Kidney (tissue), 14 donors: ENCODE data around the gene CHAF1A. TPM values are rescaled to one million over a fixed set of nuclear protein-coding genes. Genes with fewer than 3 reads are reported as not detected.

Experiments used
- DNase-seq, 5 donors: peaks; one replicate each; pipeline ENCODE4 v3.0.0-alpha.2; 2013 to 2020
- FAIRE-seq: peaks from 2 replicates; lab custom pipeline; 2012; peaks lifted over from hg19 to GRCh38; lab: Jason Lieb, UNC
- H3K27ac ChIP-seq, 2 donors: one replicate each; pipeline ENCODE4 v1.7.0; 2013; ENCODE audit warnings: low read depth in 2 of 2, low read length in 2 of 2, inconsistent platforms in 1 of 2
- H3K27me3 ChIP-seq: one replicate; pipeline ENCODE4 v1.7.1; 2013; ENCODE audit warnings: low read length, inconsistent platforms; ENCODE audit not compliant: control insufficient read depth, insufficient read depth
- H3K36me3 ChIP-seq, 3 donors: one replicate each; pipeline versions ENCODE4 v1.7.0 to v1.7.1; 2013; ENCODE audit warnings: low read length in 3 of 3, control low read depth in 1 of 3, inconsistent platforms in 1 of 3; ENCODE audit not compliant: insufficient read depth in 3 of 3, control insufficient read depth in 2 of 3
- H3K4me1 ChIP-seq, 3 donors: one replicate each; pipeline versions ENCODE4 v1.7.0 to v1.7.1; 2013; ENCODE audit warnings: low read length in 3 of 3, inconsistent platforms in 1 of 3, low read depth in 1 of 3; ENCODE audit not compliant: control insufficient read depth in 2 of 3, insufficient read depth in 2 of 3
- H3K4me3 ChIP-seq, 3 donors: one replicate each; pipeline versions ENCODE4 v1.7.0 to v1.8.1; 2013; ENCODE audit warnings: low read length in 3 of 3, control low read depth in 1 of 3, inconsistent platforms in 1 of 3
- H3K9ac ChIP-seq, 3 donors: one replicate each; pipeline versions ENCODE4 v1.7.0 to v1.7.1; 2013; ENCODE audit warnings: low read length in 3 of 3, control low read depth in 1 of 3, inconsistent platforms in 1 of 3
- H3K9me3 ChIP-seq, 3 donors: one replicate each; pipeline versions ENCODE4 v1.7.0 to v1.7.1; 2013; ENCODE audit warnings: low read length in 3 of 3, control low read depth in 1 of 3, inconsistent platforms in 1 of 3; ENCODE audit not compliant: control insufficient read depth in 2 of 3, insufficient read depth in 1 of 3
- CTCF ChIP-seq: IDR thresholded peaks from 3 replicates; pipeline ENCODE4 v1.5.1; 2012; ENCODE audit warnings: mild to moderate bottlenecking, moderate library complexity, borderline replicate concordance; ENCODE audit not compliant: insufficient read depth; ENCODE audit errors: extremely low read depth
- intact Hi-C: fragments of 100-400 bp; cut with DNase I; formaldehyde crosslinking; loops from one replicate; pipeline ENCODE4 v1.11.1; 2022
- polyA plus RNA-seq: library from polyadenylated mRNA; stranded (reverse); fragments of 350-450 nt; fragmentation: Illumina TruSeq; extraction: RNeasy Lipid Tissue Mini Kit (QIAGEN cat#74804); gene quantifications from one replicate; pipeline ENCODE4 v1.2.3, GENCODE V29; 2014; ENCODE audit warnings: low read depth, low replicate concordance; ENCODE audit not compliant: insufficient read depth
- total RNA-seq: library from RNA; stranded (reverse); fragmentation: NEBNext Ultra II Directional; extraction: Animal tissue kit (Norgen Biotek cat#: 25700); gene quantifications from one replicate; pipeline ENCODE4 v1.2.1, GENCODE V29; 2021
- donor health status: control.
- donor health status: control.
- donor health status: control.
- donor health status: control.
- donor health status: control.
- donor health status: DM: yes; HTN: yes; CAD: no.
- donor health status: Normal renal cell carcinoma (clear cell type).

Gene CHAF1A
- total and polyA plus RNA-seq, 2 donors from 2014 or later = 2.7 to 10.0 TPM

- no peak for FAIRE-seq
- intact Hi-C loops = no loop called here
Measured at GRCh38 chr19:4432918-4433506, 30.6 kb downstream of the CHAF1A start.

GRCh38 chr19:4434391-4434790 is 32.0 kb downstream of the CHAF1A start:
- Histone ChIP-seq H3K36me3 (no peaks in the 10 kb centered on the region), H3K4me3 (no peak overlapping the region), H3K9me3 (no peaks in the 10 kb centered on the region), H3K27ac (no peak overlapping the region), H3K9ac (no peak overlapping the region), H3K27me3 (no peaks in the 10 kb centered on the region), H3K4me1 (no peaks in the 10 kb centered on the region)
- intact Hi-C loops = no loop called here
- FAIRE-seq (no peak), DNase-seq (no peak)
- no peak for TF ChIP-seq CTCF

More at GRCh38 chr19:4432918-4433506, 30.6 kb downstream of the CHAF1A start:
- Histone ChIP-seq H3K4me3 (no peak overlapping the region), H3K36me3 (no peaks in the 10 kb centered on the region), H3K27ac (no peak overlapping the region), H3K9ac (no peak overlapping the region), H3K9me3 (no peaks in the 10 kb centered on the region), H3K27me3 (no peaks in the 10 kb centered on the region), H3K4me1 (no peaks in the 10 kb centered on the region)
- no peak for TF ChIP-seq CTCF
- no peak for DNase-seq

- TF ChIP-seq CTCF = no peak
- intact Hi-C loops = no loop called here
- Histone ChIP-seq H3K27me3 (no peaks in the 10 kb centered on the region), H3K27ac (no peak overlapping the region), H3K4me1 (no peaks in the 10 kb centered on the region), H3K9ac (no peak overlapping the region), H3K36me3 (no peaks in the 10 kb centered on the region), H3K9me3 (no peaks in the 10 kb centered on the region), H3K4me3 (no peak overlapping the region)
- no peak for FAIRE-seq
- no peak for DNase-seq
Measured at GRCh38 chr19:4436231-4436630, 33.8 kb downstream of the CHAF1A start.

- no peak for FAIRE-seq
- intact Hi-C loops = no loop called here
- TF ChIP-seq CTCF = no peak
- Histone ChIP-seq H3K9ac (no peak overlapping the region), H3K27me3 (no peaks in the 10 kb centered on the region), H3K9me3 (no peaks in the 10 kb centered on the region), H3K36me3 (no peaks in the 10 kb centered on the region), H3K4me3 (no peak overlapping the region), H3K4me1 (no peaks in the 10 kb centered on the region), H3K27ac (no peak overlapping the region)
- DNase-seq = no peak
Measured at GRCh38 chr19:4437103-4437502, 34.7 kb downstream of the CHAF1A start.
